ENCODE results near the gene ATP2B3.

Gene ATP2B3

GRCh38 chrX:153490217-153490930, 27.1 kb upstream of the ATP2B3 start:
- no peak for DNase-seq

GRCh38 chrX:153491351-153491914, 26.0 kb upstream of the ATP2B3 start:
- DNase-seq: no peak

GRCh38 chrX:153491918-153492317, 25.5 kb upstream of the ATP2B3 start:
- DNase-seq: no peak

GRCh38 chrX:153492543-153492942, 24.9 kb upstream of the ATP2B3 start:
- no peak for DNase-seq

- no peak for DNase-seq
These were observed 24.4 kb upstream of the ATP2B3 start for GRCh38 chrX:153493085-153493484.

GRCh38 chrX:153494061-153494460, 23.4 kb upstream of the ATP2B3 start:
- DNase-seq: no peak

- DNase-seq: peak; percentile 14
These were observed 22.7 kb upstream of the ATP2B3 start, which contains the start of gene BGN for GRCh38 chrX:153494541-153495361. Gene BGN (plus strand): TSS chrX:153494980. CDS start chrX:153504632, 9,652 bp downstream.

GRCh38 chrX:153495362-153495751, 22.1 kb upstream of the ATP2B3 start:
- DNase-seq: no peak

GRCh38 chrX:153495903-153496589, 21.4 kb upstream of the ATP2B3 start:
- DNase-seq: no peak

- no peak for DNase-seq
These were observed 20.9 kb upstream of the ATP2B3 start for GRCh38 chrX:153496590-153496959.

- no peak for DNase-seq
These were observed 19.0 kb upstream of the ATP2B3 start for GRCh38 chrX:153498453-153498852.

GRCh38 chrX:153499341-153499740, 18.1 kb upstream of the ATP2B3 start:
- DNase-seq: no peak

GRCh38 chrX:153499876-153500275, 17.6 kb upstream of the ATP2B3 start:
- DNase-seq: no peak

GRCh38 chrX:153500676-153501280, 16.7 kb upstream of the ATP2B3 start:
- no peak for DNase-seq

- no peak for DNase-seq
These were observed 15.9 kb upstream of the ATP2B3 start for GRCh38 chrX:153501530-153501929.

- DNase-seq: no peak
These were observed 15.3 kb upstream of the ATP2B3 start for GRCh38 chrX:153502131-153502530.

GRCh38 chrX:153502796-153503195, 14.6 kb upstream of the ATP2B3 start:
- DNase-seq: no peak

- no peak for DNase-seq
These were observed 12.9 kb upstream of the ATP2B3 start for GRCh38 chrX:153504445-153505016.

GRCh38 chrX:153505361-153505760, 12.1 kb upstream of the ATP2B3 start:
- DNase-seq: no peak

- peak; percentile 61 for DNase-seq
These were observed 9.8 kb upstream of the ATP2B3 start for GRCh38 chrX:153507484-153508178.

GRCh38 chrX:153509592-153509991, 7.8 kb upstream of the ATP2B3 start:
- DNase-seq: no peak

- DNase-seq: no peak
These were observed 7.1 kb upstream of the ATP2B3 start for GRCh38 chrX:153510383-153510782.

All from DMS79 treated with DMSO at 0.1 percent for 48 hours (cell line).